HuH-7.5 (cell line): ENCODE data around the gene FAM131A.
A peak's percentile ranks its signal among the peaks of the same experiment; 100 is the strongest.

Experiments
- DNase-seq: peaks from one replicate; pipeline ENCODE4 v3.0.0; 2011; ENCODE audit warnings: low spot score

Gene FAM131A

GRCh38 chr3:184357248-184358123 is 20.1 kb downstream of the FAM131A start:
- DNase-seq, result no peak

- no peak for DNase-seq
These were observed 20.8 kb downstream of the FAM131A start for GRCh38 chr3:184358124-184358767.

GRCh38 chr3:184358921-184359350 is 21.5 kb downstream of the FAM131A start:
- DNase-seq, result no peak

GRCh38 chr3:184359610-184360009 is 22.2 kb downstream of the FAM131A start:
- no peak for DNase-seq

GRCh38 chr3:184360070-184360928 is 22.9 kb downstream of the FAM131A start:
- DNase-seq, result no peak

- DNase-seq, result no peak
These were observed 23.6 kb downstream of the FAM131A start for GRCh38 chr3:184360929-184361531.

- DNase-seq, result peak; percentile 60
These were observed 24.1 kb downstream of the FAM131A start, which contains the start of the genes CLCN2 and POLR2H for GRCh38 chr3:184361532-184361931. CLCN2 (minus strand) TSS chr3:184361605; CDS start chr3:184361479, 126 bp downstream. POLR2H (plus strand) TSS chr3:184361710; CDS start chr3:184363493, 1,783 bp downstream.

- no peak for DNase-seq
These were observed 24.7 kb downstream of the FAM131A start for GRCh38 chr3:184361932-184362667.

- peak; percentile 90 for DNase-seq
These were observed 25.5 kb downstream of the FAM131A start for GRCh38 chr3:184362668-184363546.

GRCh38 chr3:184366619-184367289 is 29.4 kb downstream of the FAM131A start:
- DNase-seq, result no peak

GRCh38 chr3:184368116-184368515 is 30.7 kb downstream of the FAM131A start:
- DNase-seq, result no peak

- no peak for DNase-seq
These were observed 31.3 kb downstream of the FAM131A start for GRCh38 chr3:184368586-184369183.

GRCh38 chr3:184371570-184372018 is 34.2 kb downstream of the FAM131A start:
- DNase-seq, result peak; percentile 76

- no peak for DNase-seq
These were observed 35.0 kb downstream of the FAM131A start for GRCh38 chr3:184372296-184372821.

GRCh38 chr3:184372911-184373310 is 35.5 kb downstream of the FAM131A start:
- no peak for DNase-seq

GRCh38 chr3:184373422-184373821 is 36.0 kb downstream of the FAM131A start:
- DNase-seq, result no peak

- no peak for DNase-seq
These were observed 38.5 kb downstream of the FAM131A start for GRCh38 chr3:184375747-184376461.

GRCh38 chr3:184377374-184377773 is 40.0 kb downstream of the FAM131A start:
- no peak for DNase-seq
